SH-SY5Y (cell line): Measurements from ENCODE around the gene ARFGEF2.

Source experiments
- GATA2 ChIP-seq: IDR thresholded peaks from 2 replicates; pipeline ENCODE4 v1.6.1; 2011; ENCODE audit warnings: mild to moderate bottlenecking, low read depth, low read length
- GATA3 ChIP-seq: IDR thresholded peaks from 2 replicates; pipeline ENCODE4 v1.6.1; 2011; ENCODE audit warnings: low read depth, mild to moderate bottlenecking, low read length, moderate library complexity

DNA sequence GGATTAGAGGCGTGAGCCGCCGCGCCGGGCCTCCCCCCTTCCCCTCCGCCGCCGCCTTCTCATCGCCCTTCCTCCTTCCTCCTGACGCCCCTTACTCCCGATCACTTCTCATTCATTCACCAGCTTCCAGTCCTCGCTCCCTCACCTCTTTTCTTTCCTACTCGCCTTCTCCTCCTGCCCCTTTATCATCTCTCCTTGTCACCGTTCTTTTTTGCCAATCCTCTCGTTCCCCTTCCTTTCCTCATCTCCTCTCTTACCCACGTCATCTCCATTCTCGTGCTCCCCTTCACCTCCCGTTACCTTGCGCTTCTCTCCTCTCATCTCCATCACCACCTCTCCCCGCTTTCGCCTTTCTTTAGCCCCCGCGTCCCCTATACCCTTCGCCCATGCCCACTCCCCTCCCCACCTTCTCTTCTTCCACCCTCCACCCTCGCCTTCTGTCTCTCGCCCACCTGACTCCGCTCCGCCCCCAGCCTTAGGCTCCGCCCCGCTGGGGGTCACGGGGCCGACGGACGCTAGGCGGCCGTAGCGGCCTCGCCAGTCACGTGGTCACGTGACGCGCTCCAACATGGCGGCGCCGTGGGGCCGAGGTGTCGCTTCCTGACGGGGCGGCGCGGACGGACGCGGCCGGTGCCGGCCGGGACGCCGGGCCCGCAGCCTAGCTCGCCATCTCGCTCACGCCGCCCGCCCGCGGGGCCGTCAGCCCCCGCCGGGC, at the start of gene ARFGEF2:
- TF ChIP-seq GATA2 (no peak), GATA3 (no peak)
